ENCODE results near the gene GALT.

Gene GALT

DNA sequence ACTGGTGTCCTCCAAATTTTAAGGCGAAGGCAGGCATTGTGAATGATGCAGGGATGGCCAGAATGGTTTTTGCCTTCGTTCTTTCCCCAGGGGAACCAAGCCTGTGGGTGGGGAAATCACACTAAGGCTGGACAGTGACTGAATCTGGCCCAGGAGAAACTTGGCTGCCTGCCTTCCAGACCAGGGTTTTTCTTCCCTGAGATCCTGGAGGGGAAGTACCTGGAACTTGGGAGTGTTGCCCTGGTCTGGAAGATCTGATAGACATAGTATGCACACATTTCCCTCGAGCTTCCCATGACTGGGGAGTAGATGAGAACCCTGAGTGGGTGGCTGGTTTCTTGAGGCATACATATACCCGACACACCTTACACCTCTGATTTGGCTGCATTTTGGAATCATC lies 4.8 kb downstream of the GALT start:
- peak overlapping the region; percentile 47 to 75 for H3K4me3 ChIP-seq (ENCODE audit: low read length in 2 of 2)
- H3K27ac ChIP-seq (ENCODE audit: low read depth in 2 of 2, low read length in 2 of 2), result peak overlapping the region; percentile 86 to 89
- peak overlapping the region; percentile 4 to 10 for H3K9ac ChIP-seq (ENCODE audit: low read depth in 1 of 2, low read length in 2 of 2)
- no peaks in the 10 kb centered on the region for H3K9me3 ChIP-seq (ENCODE audit: control insufficient read depth in 2 of 2, low read length in 2 of 2)
- no peaks in the 10 kb centered on the region for H3K27me3 ChIP-seq (ENCODE audit: control insufficient read depth in 2 of 2, insufficient read depth in 2 of 2, low read length in 2 of 2)
- peaks cover 15 to 19% of the 10 kb centered on the region in 2 donors for H3K36me3 ChIP-seq (ENCODE audit: control insufficient read depth in 2 of 2, insufficient read depth in 2 of 2, low read length in 2 of 2)
- H3K4me1 ChIP-seq (ENCODE audit: control insufficient read depth in 2 of 2, insufficient read depth in 2 of 2, low read length in 2 of 2), result peaks cover 35 to 48% of the 10 kb centered on the region in 2 donors

- H3K9me3 ChIP-seq (ENCODE audit: control insufficient read depth in 2 of 2, low read length in 2 of 2), result no peaks in the 10 kb centered on the region
- peaks cover 15 to 19% of the 10 kb centered on the region in 2 donors for H3K36me3 ChIP-seq (ENCODE audit: control insufficient read depth in 2 of 2, insufficient read depth in 2 of 2, low read length in 2 of 2)
- H3K9ac ChIP-seq (ENCODE audit: low read depth in 1 of 2, low read length in 2 of 2), result peak within 1 kb of the TSS; percentile 10 to 57
- peak within 1 kb of the TSS; percentile 86 to 89 for H3K27ac ChIP-seq (ENCODE audit: low read depth in 2 of 2, low read length in 2 of 2)
- H3K4me1 ChIP-seq (ENCODE audit: control insufficient read depth in 2 of 2, insufficient read depth in 2 of 2, low read length in 2 of 2), result peaks cover 34 to 44% of the 10 kb centered on the region in 2 donors
- H3K27me3 ChIP-seq (ENCODE audit: control insufficient read depth in 2 of 2, insufficient read depth in 2 of 2, low read length in 2 of 2), result no peaks in the 10 kb centered on the region
- peak within 1 kb of the TSS; percentile 47 to 75 for H3K4me3 ChIP-seq (ENCODE audit: low read length in 2 of 2)
Measured at GRCh38 chr9:34651876-34652601, 5.6 kb downstream of the GALT start, which contains the start of gene IL11RA. TSS of gene IL11RA (plus strand) at chr9:34652185. CDS start at chr9:34655218, 3,033 bp downstream.

GRCh38 chr9:34652602-34653000 lies 6.1 kb downstream of the GALT start:
- H3K9me3 ChIP-seq (ENCODE audit: control insufficient read depth in 2 of 2, low read length in 2 of 2), result no peaks in the 10 kb centered on the region
- peak overlapping the region; percentile 10 to 48 for H3K9ac ChIP-seq (ENCODE audit: low read depth in 1 of 2, low read length in 2 of 2)
- no peaks in the 10 kb centered on the region for H3K27me3 ChIP-seq (ENCODE audit: control insufficient read depth in 2 of 2, insufficient read depth in 2 of 2, low read length in 2 of 2)
- peak overlapping the region; percentile 86 to 89 for H3K27ac ChIP-seq (ENCODE audit: low read depth in 2 of 2, low read length in 2 of 2)
- peaks cover 15 to 19% of the 10 kb centered on the region in 2 donors for H3K36me3 ChIP-seq (ENCODE audit: control insufficient read depth in 2 of 2, insufficient read depth in 2 of 2, low read length in 2 of 2)
- H3K4me3 ChIP-seq (ENCODE audit: low read length in 2 of 2), result peak overlapping the region; percentile 47 to 75
- H3K4me1 ChIP-seq (ENCODE audit: control insufficient read depth in 2 of 2, insufficient read depth in 2 of 2, low read length in 2 of 2), result peaks cover 28 to 39% of the 10 kb centered on the region in 2 donors

- no peaks in the 10 kb centered on the region for H3K27me3 ChIP-seq (ENCODE audit: control insufficient read depth in 2 of 2, insufficient read depth in 2 of 2, low read length in 2 of 2)
- H3K9ac ChIP-seq (ENCODE audit: low read depth in 1 of 2, low read length in 2 of 2), result peak overlapping the region in 1 of 2 donors; percentile 26
- H3K9me3 ChIP-seq (ENCODE audit: control insufficient read depth in 2 of 2, low read length in 2 of 2), result no peaks in the 10 kb centered on the region
- H3K4me3 ChIP-seq (ENCODE audit: low read length in 2 of 2), result peak overlapping the region in 1 of 2 donors; percentile 75
- peak overlapping the region; percentile 32 to 86 for H3K27ac ChIP-seq (ENCODE audit: low read depth in 2 of 2, low read length in 2 of 2)
- H3K4me1 ChIP-seq (ENCODE audit: control insufficient read depth in 2 of 2, insufficient read depth in 2 of 2, low read length in 2 of 2), result peaks cover 21 to 33% of the 10 kb centered on the region in 2 donors
- peaks cover 13 to 18% of the 10 kb centered on the region in 2 donors for H3K36me3 ChIP-seq (ENCODE audit: control insufficient read depth in 2 of 2, insufficient read depth in 2 of 2, low read length in 2 of 2)
Measured at GRCh38 chr9:34653151-34654072, 6.9 kb downstream of the GALT start.

DNA sequence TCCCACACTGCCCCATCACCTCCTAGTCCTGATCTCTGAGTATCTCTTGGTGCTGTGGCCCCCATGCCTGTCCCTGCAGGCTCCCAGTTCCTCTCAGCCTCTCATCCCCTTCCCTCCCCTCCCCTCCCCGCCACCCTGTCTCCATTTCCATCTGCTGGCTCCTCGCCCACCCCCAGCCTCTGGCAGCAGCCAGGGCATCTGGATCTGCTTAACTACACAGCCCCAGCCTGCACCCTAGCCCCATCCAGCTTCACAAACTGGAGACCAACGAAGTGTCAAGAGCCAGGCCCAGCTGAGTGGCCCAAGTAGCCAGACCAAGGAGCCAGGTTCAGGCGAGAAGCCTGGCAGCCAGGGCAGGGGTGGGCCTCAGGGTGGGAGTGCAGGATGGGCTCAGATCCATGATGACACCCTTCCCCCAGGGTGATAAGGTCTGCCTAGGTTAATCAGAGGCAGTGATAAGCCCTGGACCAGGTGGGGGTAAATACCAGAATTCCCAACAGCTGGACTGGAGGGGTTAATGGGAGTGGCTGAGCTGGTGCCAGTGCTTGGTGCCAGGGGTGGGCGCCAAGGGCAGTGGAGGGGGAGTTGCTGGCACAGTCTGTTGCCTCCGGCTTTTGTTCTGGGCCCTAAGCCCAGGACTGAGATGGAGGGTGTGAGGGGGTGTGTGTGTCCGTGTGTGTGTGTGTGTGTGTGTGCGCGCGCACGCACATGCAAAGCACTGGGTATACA lies 8.0 kb downstream of the GALT start:
- Histone ChIP-seq H3K27me3 (ENCODE audit: control insufficient read depth in 2 of 2, insufficient read depth in 2 of 2, low read length in 2 of 2) (no peaks in the 10 kb centered on the region), H3K4me1 (ENCODE audit: control insufficient read depth in 2 of 2, insufficient read depth in 2 of 2, low read length in 2 of 2) (peaks cover 21 to 36% of the 10 kb centered on the region in 2 donors), H3K9me3 (ENCODE audit: control insufficient read depth in 2 of 2, low read length in 2 of 2) (no peaks in the 10 kb centered on the region), H3K27ac (ENCODE audit: low read depth in 2 of 2, low read length in 2 of 2) (peak overlapping the region in 1 of 2 donors; percentile 86), H3K36me3 (ENCODE audit: control insufficient read depth in 2 of 2, insufficient read depth in 2 of 2, low read length in 2 of 2) (peaks cover 2 to 7% of the 10 kb centered on the region in 2 donors), H3K4me3 (ENCODE audit: low read length in 2 of 2) (no peak overlapping the region), H3K9ac (ENCODE audit: low read depth in 1 of 2, low read length in 2 of 2) (no peak overlapping the region)

DNA sequence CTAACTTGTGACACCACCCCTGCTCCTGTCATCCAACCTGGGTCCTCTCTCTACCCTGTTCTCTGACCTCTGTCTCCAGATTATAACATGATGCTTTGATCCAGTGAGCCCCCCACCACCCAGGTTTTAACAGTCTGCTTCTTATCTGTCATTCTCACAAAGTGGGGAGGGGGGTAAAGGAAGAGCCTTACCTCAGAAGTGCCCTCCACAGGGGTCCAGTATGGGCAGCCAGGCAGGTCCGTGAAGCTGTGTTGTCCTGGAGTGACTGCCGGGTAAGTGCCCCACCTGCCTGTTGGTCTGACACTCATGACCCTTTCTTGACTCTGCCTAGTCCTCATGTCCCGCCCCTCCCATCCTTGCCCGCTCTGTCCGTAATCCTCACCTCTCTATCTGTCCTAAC lies 8.9 kb downstream of the GALT start:
- H3K9ac ChIP-seq (ENCODE audit: low read depth in 1 of 2, low read length in 2 of 2), result no peak overlapping the region
- peaks cover 25 to 45% of the 10 kb centered on the region in 2 donors for H3K4me1 ChIP-seq (ENCODE audit: control insufficient read depth in 2 of 2, insufficient read depth in 2 of 2, low read length in 2 of 2)

DNA sequence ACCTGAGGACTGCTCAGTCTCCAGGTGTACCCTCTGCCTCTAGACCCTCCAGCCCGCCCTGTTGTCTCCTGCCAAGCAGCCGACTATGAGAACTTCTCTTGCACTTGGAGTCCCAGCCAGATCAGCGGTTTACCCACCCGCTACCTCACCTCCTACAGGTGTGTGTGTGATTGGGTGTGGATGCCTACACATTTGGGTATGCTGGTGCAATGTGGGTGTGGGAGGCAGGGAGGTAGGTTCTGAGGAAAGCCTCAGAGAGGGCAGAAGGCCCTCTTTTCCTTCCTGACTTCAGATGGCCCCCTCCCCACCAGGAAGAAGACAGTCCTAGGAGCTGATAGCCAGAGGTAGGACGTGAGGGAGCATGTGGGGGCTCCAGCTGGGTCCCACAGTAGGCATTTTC lies 10.5 kb downstream of the GALT start:
- H3K27ac ChIP-seq (ENCODE audit: low read depth in 2 of 2, low read length in 2 of 2), result no peak overlapping the region
- H3K27me3 ChIP-seq (ENCODE audit: control insufficient read depth in 2 of 2, insufficient read depth in 2 of 2, low read length in 2 of 2), result no peaks in the 10 kb centered on the region
- H3K36me3 ChIP-seq (ENCODE audit: control insufficient read depth in 2 of 2, insufficient read depth in 2 of 2, low read length in 2 of 2), result no peaks in the 10 kb centered on the region
- peaks cover 19 to 35% of the 10 kb centered on the region in 2 donors for H3K4me1 ChIP-seq (ENCODE audit: control insufficient read depth in 2 of 2, insufficient read depth in 2 of 2, low read length in 2 of 2)
- H3K9ac ChIP-seq (ENCODE audit: low read depth in 1 of 2, low read length in 2 of 2), result no peak overlapping the region
- no peaks in the 10 kb centered on the region for H3K9me3 ChIP-seq (ENCODE audit: control insufficient read depth in 2 of 2, low read length in 2 of 2)
- no peak overlapping the region for H3K4me3 ChIP-seq (ENCODE audit: low read length in 2 of 2)

More for the DNA sequence above, 8.9 kb downstream of the GALT start:
- H3K27ac ChIP-seq (ENCODE audit: low read depth in 2 of 2, low read length in 2 of 2), result peak overlapping the region in 1 of 2 donors; percentile 5
- no peak overlapping the region for H3K4me3 ChIP-seq (ENCODE audit: low read length in 2 of 2)
- H3K9me3 ChIP-seq (ENCODE audit: control insufficient read depth in 2 of 2, low read length in 2 of 2), result no peaks in the 10 kb centered on the region
- H3K27me3 ChIP-seq (ENCODE audit: control insufficient read depth in 2 of 2, insufficient read depth in 2 of 2, low read length in 2 of 2), result no peaks in the 10 kb centered on the region
- H3K36me3 ChIP-seq (ENCODE audit: control insufficient read depth in 2 of 2, insufficient read depth in 2 of 2, low read length in 2 of 2), result peaks cover 0 to under 1% of the 10 kb centered on the region in 2 donors

- H3K9ac ChIP-seq (ENCODE audit: low read depth in 1 of 2, low read length in 2 of 2), result no peak overlapping the region
- H3K4me1 ChIP-seq (ENCODE audit: control insufficient read depth in 2 of 2, insufficient read depth in 2 of 2, low read length in 2 of 2), result peaks cover 4 to 21% of the 10 kb centered on the region in 2 donors
- H3K4me3 ChIP-seq (ENCODE audit: low read length in 2 of 2), result no peak overlapping the region
- H3K36me3 ChIP-seq (ENCODE audit: control insufficient read depth in 2 of 2, insufficient read depth in 2 of 2, low read length in 2 of 2), result no peaks in the 10 kb centered on the region
- no peaks in the 10 kb centered on the region for H3K27me3 ChIP-seq (ENCODE audit: control insufficient read depth in 2 of 2, insufficient read depth in 2 of 2, low read length in 2 of 2)
- H3K27ac ChIP-seq (ENCODE audit: low read depth in 2 of 2, low read length in 2 of 2), result no peak overlapping the region
- no peaks in the 10 kb centered on the region for H3K9me3 ChIP-seq (ENCODE audit: control insufficient read depth in 2 of 2, low read length in 2 of 2)
Measured at GRCh38 chr9:34658461-34658860, 12.0 kb downstream of the GALT start.

DNA sequence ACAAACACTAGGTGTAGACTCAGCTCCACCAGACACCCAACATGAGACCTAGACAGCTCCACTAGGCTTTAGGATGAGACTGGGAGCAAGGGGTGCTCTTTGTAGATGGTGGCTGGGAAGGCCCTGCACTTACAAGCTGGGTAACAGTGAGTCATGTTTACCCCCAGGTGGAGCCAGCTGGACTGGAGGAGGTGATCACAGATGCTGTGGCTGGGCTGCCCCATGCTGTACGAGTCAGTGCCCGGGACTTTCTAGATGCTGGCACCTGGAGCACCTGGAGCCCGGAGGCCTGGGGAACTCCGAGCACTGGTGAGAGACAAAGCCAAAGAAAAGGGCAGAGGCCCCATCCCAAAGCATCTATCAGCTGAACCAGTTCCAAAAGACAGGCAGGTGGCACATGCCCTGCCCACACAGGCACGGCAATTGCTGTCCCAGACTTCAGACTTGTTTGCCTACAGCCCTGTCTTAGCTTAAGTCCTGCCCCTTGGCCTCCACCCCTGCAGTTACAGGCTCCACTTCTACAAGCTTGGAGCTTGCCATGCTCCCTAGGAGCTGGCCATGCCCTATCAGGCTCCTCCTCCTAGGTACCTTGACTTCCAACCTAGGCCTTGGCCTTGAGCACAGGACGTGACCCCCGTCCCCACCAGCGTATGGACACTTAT lies 13.2 kb downstream of the GALT start:
- Histone ChIP-seq H3K4me1 (ENCODE audit: control insufficient read depth in 2 of 2, insufficient read depth in 2 of 2, low read length in 2 of 2) (peaks cover 8 to 20% of the 10 kb centered on the region in 2 donors), H3K4me3 (ENCODE audit: low read length in 2 of 2) (no peak overlapping the region), H3K9ac (ENCODE audit: low read depth in 1 of 2, low read length in 2 of 2) (no peak overlapping the region), H3K36me3 (ENCODE audit: control insufficient read depth in 2 of 2, insufficient read depth in 2 of 2, low read length in 2 of 2) (no peaks in the 10 kb centered on the region), H3K27ac (ENCODE audit: low read depth in 2 of 2, low read length in 2 of 2) (peak overlapping the region; percentile 26 to 27), H3K27me3 (ENCODE audit: control insufficient read depth in 2 of 2, insufficient read depth in 2 of 2, low read length in 2 of 2) (no peaks in the 10 kb centered on the region), H3K9me3 (ENCODE audit: control insufficient read depth in 2 of 2, low read length in 2 of 2) (no peaks in the 10 kb centered on the region)

All from mucosa of rectum (tissue), 2 donors.